H9 (cell line): Measurements from ENCODE around the gene PTGER3. TPM values are rescaled to one million over a fixed set of nuclear protein-coding genes. Genes with fewer than 3 reads are reported as not detected.

Source experiments
- DNase-seq: peaks from one replicate; pipeline ENCODE4 v3.0.0-alpha.2; 2017
- H2AFZ ChIP-seq: one replicate; pipeline ENCODE4 v1.6.1; 2013; ENCODE audit warnings: mild to moderate bottlenecking, low read length, control low read depth, moderate library complexity
- H2AK5ac ChIP-seq: 2 replicates; pipeline ENCODE4 v1.6.1; 2013; ENCODE audit warnings: low read length, control low read depth, mixed read lengths; ENCODE audit not compliant: insufficient read length
- H2BK120ac ChIP-seq: one replicate; pipeline ENCODE4 v1.6.1; 2013; ENCODE audit warnings: low read depth, mild to moderate bottlenecking, low read length, control low read depth, inconsistent platforms; ENCODE audit not compliant: poor library complexity, severe bottlenecking
- H2BK12ac ChIP-seq: 2 replicates; pipeline ENCODE4 v1.6.1; 2013; ENCODE audit warnings: low read length, control low read depth, mixed read lengths, low read depth; ENCODE audit not compliant: insufficient read length
- H2BK15ac ChIP-seq: 2 replicates; pipeline ENCODE4 v1.6.1; 2013; ENCODE audit warnings: low read depth, low read length, control low read depth
- H2BK20ac ChIP-seq: one replicate; pipeline ENCODE4 v1.6.1; 2013; ENCODE audit warnings: low read depth, mild to moderate bottlenecking, low read length, control low read depth, inconsistent platforms; ENCODE audit not compliant: poor library complexity, severe bottlenecking
- H2BK5ac ChIP-seq: 2 replicates; pipeline ENCODE4 v1.6.1; 2013; ENCODE audit warnings: low read length, control low read depth, mixed read lengths; ENCODE audit not compliant: insufficient read length
- H3K14ac ChIP-seq: 2 replicates; pipeline ENCODE4 v1.6.1; 2013; ENCODE audit warnings: low read length, control low read depth; ENCODE audit not compliant: insufficient read depth
- H3K18ac ChIP-seq: 2 replicates; pipeline ENCODE4 v1.6.1; 2013; ENCODE audit warnings: low read depth, mild to moderate bottlenecking, mixed read lengths, low read length, control low read depth; ENCODE audit not compliant: insufficient read length
- H3K23ac ChIP-seq: 2 replicates; pipeline ENCODE4 v1.6.1; 2013; ENCODE audit warnings: low read length, control low read depth, mixed read lengths, low read depth; ENCODE audit not compliant: insufficient read length
- H3K23me2 ChIP-seq: 2 replicates; pipeline ENCODE4 v1.6.1; 2013; ENCODE audit warnings: low read depth, mild to moderate bottlenecking, mixed read lengths, low read length, control low read depth; ENCODE audit not compliant: insufficient read length, poor library complexity, severe bottlenecking
- H3K27ac ChIP-seq: 2 replicates; pipeline ENCODE4 v1.5.1; 2013; ENCODE audit warnings: low read length, control low read depth, mixed read lengths, low read depth; ENCODE audit not compliant: insufficient read length
- H3K27me3 ChIP-seq: 2 replicates; pipeline ENCODE4 v1.6.1; 2013; ENCODE audit warnings: low read length, control low read depth, inconsistent platforms; ENCODE audit not compliant: insufficient read depth
- H3K4ac ChIP-seq: 2 replicates; pipeline ENCODE4 v1.6.1; 2013; ENCODE audit warnings: low read depth, mild to moderate bottlenecking, control low read depth, inconsistent platforms, low read length, moderate library complexity
- H3K4me1 ChIP-seq: 2 replicates; pipeline ENCODE4 v1.6.1; 2013; ENCODE audit warnings: low read length, control low read depth, inconsistent platforms; ENCODE audit not compliant: insufficient read depth
- H3K4me2 ChIP-seq: 2 replicates; pipeline ENCODE4 v1.6.1; 2013; ENCODE audit warnings: low read length, control low read depth, mixed read lengths; ENCODE audit not compliant: insufficient read length, insufficient read depth
- H3K56ac ChIP-seq: 2 replicates; pipeline ENCODE4 v1.6.1; 2013; ENCODE audit warnings: low read depth, mild to moderate bottlenecking, mixed read lengths, low read length, control low read depth; ENCODE audit not compliant: insufficient read length
- H3K79me1 ChIP-seq: 2 replicates; pipeline ENCODE4 v1.6.1; 2013; ENCODE audit warnings: low read depth, mild to moderate bottlenecking, moderate library complexity, low read length, control low read depth, inconsistent platforms; ENCODE audit not compliant: insufficient read depth, poor library complexity, severe bottlenecking
- H3K79me2 ChIP-seq: 2 replicates; pipeline ENCODE4 v1.6.1; 2013; ENCODE audit warnings: low read length, control low read depth, inconsistent platforms; ENCODE audit not compliant: insufficient read depth
- H3K9ac ChIP-seq: 2 replicates; pipeline ENCODE4 v1.6.1; 2013; ENCODE audit warnings: low read length, control low read depth, mixed read lengths; ENCODE audit not compliant: insufficient read length; ENCODE audit errors: extremely low read depth
- H3K9me3 ChIP-seq: one replicate; pipeline ENCODE4 v1.6.1; 2013; ENCODE audit warnings: low read depth, low read length, inconsistent platforms; ENCODE audit not compliant: control insufficient read depth
- H3T11ph ChIP-seq: one replicate; pipeline ENCODE4 v1.6.1; 2013; ENCODE audit warnings: mild to moderate bottlenecking, low read length, control low read depth, inconsistent platforms
- H4K20me1 ChIP-seq: one replicate; pipeline ENCODE4 v1.6.1; 2013; ENCODE audit not compliant: control insufficient read depth, insufficient read length, insufficient read depth
- H4K5ac ChIP-seq: 2 replicates; pipeline ENCODE4 v1.6.1; 2013; ENCODE audit warnings: low read depth, mild to moderate bottlenecking, mixed read lengths, low read length, control low read depth; ENCODE audit not compliant: insufficient read length
- H4K8ac ChIP-seq: replicated peaks from 2 replicates; pipeline ENCODE4 v1.6.1; 2013; ENCODE audit warnings: low read length, control low read depth, mixed read lengths, low read depth; ENCODE audit not compliant: insufficient read length
- H4K91ac ChIP-seq: 2 replicates; pipeline ENCODE4 v1.6.1; 2013; ENCODE audit warnings: low read depth, mild to moderate bottlenecking, moderate library complexity, mixed read lengths, low read length, control low read depth; ENCODE audit not compliant: insufficient read length
- H3K27ac Mint-ChIP-seq, 3 experiments: 2 replicates in 2 of 3; 3 replicates in 1 of 3; pipeline ENCODE4 v1.8.0; 2020 to 2021; ENCODE audit warnings: mixed read lengths in 3 of 3, mild to moderate bottlenecking in 1 of 3, moderate library complexity in 1 of 3
- H3K27me3 Mint-ChIP-seq: 2 replicates; pipeline ENCODE4 v1.8.0; 2021; ENCODE audit warnings: low read depth, mild to moderate bottlenecking, moderate library complexity, mixed read lengths
- H3K36me3 Mint-ChIP-seq, 3 experiments: 2 replicates in 2 of 3; 3 replicates in 1 of 3; pipeline ENCODE4 v1.8.0; 2020 to 2021; ENCODE audit warnings: low read depth in 3 of 3, mixed read lengths in 3 of 3; ENCODE audit not compliant: insufficient read depth in 1 of 3
- H3K4me1 Mint-ChIP-seq, 2 experiments: 2 replicates each; pipeline ENCODE4 v1.8.0; 2020; ENCODE audit warnings: mixed read lengths in 2 of 2
- H3K4me3 Mint-ChIP-seq, 2 experiments: 2 replicates in 1 of 2; 3 replicates in 1 of 2; pipeline ENCODE4 v1.8.0; 2020 to 2021; ENCODE audit warnings: mild to moderate bottlenecking in 2 of 2, mixed read lengths in 2 of 2, moderate library complexity in 1 of 2
- H3K9me3 Mint-ChIP-seq, 2 experiments: 2 replicates in 1 of 2; 3 replicates in 1 of 2; pipeline ENCODE4 v1.8.0; 2020; ENCODE audit warnings: mild to moderate bottlenecking in 2 of 2, mixed read lengths in 2 of 2, moderate library complexity in 1 of 2
- WGBS: extraction: QIAGEN DNeasy Blood & Tissue Kit; methylation state at CpG from one replicate; pipeline ENCODE4 v1.1.7; 2013; ENCODE audit warnings: missing lambda C conversion rate, low lambda C conversion rate, mixed read lengths; ENCODE audit not compliant: insufficient read length; ENCODE audit errors: extremely low coverage; 5-methylcytosine and 5-hydroxymethylcytosine counted together
- total RNA-seq: library from RNA; stranded (reverse); gene quantifications from 2 replicates; pipeline ENCODE4 v1.2.1, GENCODE V29; 2021
- TF ChIP-seq, protein P1 (sequence below): fragments of 200-600 bp; sonication (generic); conservative IDR thresholded peaks from 3 replicates; pipeline ENCODE4 v1.8.0; 2021; ENCODE audit warnings: antibody characterized with exemption, mild to moderate bottlenecking

PTGER3 gene
- total RNA-seq, 1 experiment from 2014 or later: 0.26 TPM

DNA sequence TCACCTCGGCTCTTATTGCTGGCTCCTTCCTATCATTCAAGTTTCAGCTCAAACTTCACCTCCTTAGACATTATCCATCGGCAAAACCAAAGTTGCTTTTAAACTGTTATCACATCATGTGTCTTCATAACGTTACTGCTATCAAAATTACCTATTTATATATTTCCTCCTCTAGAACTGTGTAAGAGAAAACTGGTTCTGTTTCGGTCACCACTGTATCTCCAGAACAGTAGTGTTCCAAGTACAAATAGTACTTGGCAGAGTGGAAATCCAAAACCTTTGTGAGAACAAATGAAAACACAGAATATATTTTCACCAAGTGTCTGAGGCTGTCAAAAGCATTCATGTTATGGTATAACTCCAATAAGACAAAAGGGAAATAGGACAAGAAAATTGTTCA, 24.1 kb upstream of the PTGER3 start:
- Histone ChIP-seq H3K4me2 (no peak overlapping the region), H2AK5ac (no peak overlapping the region), H4K91ac (no peak overlapping the region), H3K79me1 (no peaks in the 10 kb centered on the region), H2AFZ (no peak overlapping the region), H3K56ac (no peak overlapping the region), H2BK5ac (no peak overlapping the region), H2BK20ac (no peak overlapping the region), H2BK120ac (no peak overlapping the region), H3T11ph (no peak overlapping the region), H3K14ac (no peak overlapping the region), H2BK15ac (no peak overlapping the region), H4K20me1 (no peaks in the 10 kb centered on the region), H3K27me3 (no peaks in the 10 kb centered on the region), H3K4ac (no peak overlapping the region), H3K23ac (no peak overlapping the region), H3K79me2 (no peaks in the 10 kb centered on the region), H4K5ac (no peak overlapping the region), H3K4me1 (no peaks in the 10 kb centered on the region), H3K27ac (no peak overlapping the region), H3K23me2 (no peaks in the 10 kb centered on the region), H2BK12ac (no peak overlapping the region), H3K9me3 (no peaks in the 10 kb centered on the region), H4K8ac (no peak overlapping the region), H3K18ac (no peak overlapping the region), H3K9ac (no peak overlapping the region)
- no peaks in the 10 kb centered on the region for H3K9me3 Mint-ChIP-seq
- no CpG with 5 or more reads among the region's 4 CpGs for WGBS
- H3K4me3 Mint-ChIP-seq: no peak overlapping the region
- no peak for DNase-seq
- H3K36me3 Mint-ChIP-seq: peaks cover 42 to 80% (median 76%) of the 10 kb centered on the region in 3 experiments; a peak in 6 of 7 replicates
- TF ChIP-seq, protein P1, sequence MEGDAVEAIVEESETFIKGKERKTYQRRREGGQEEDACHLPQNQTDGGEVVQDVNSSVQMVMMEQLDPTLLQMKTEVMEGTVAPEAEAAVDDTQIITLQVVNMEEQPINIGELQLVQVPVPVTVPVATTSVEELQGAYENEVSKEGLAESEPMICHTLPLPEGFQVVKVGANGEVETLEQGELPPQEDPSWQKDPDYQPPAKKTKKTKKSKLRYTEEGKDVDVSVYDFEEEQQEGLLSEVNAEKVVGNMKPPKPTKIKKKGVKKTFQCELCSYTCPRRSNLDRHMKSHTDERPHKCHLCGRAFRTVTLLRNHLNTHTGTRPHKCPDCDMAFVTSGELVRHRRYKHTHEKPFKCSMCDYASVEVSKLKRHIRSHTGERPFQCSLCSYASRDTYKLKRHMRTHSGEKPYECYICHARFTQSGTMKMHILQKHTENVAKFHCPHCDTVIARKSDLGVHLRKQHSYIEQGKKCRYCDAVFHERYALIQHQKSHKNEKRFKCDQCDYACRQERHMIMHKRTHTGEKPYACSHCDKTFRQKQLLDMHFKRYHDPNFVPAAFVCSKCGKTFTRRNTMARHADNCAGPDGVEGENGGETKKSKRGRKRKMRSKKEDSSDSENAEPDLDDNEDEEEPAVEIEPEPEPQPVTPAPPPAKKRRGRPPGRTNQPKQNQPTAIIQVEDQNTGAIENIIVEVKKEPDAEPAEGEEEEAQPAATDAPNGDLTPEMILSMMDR: no peak
- H3K27ac Mint-ChIP-seq: no peak overlapping the region
- H3K27me3 Mint-ChIP-seq: no peaks in the 10 kb centered on the region
- no peaks in the 10 kb centered on the region for H3K4me1 Mint-ChIP-seq
